K562 (cell line): ENCODE measurements around the gene ANKRD1. TPM values are rescaled to one million over a fixed set of nuclear protein-coding genes. Genes with fewer than 3 reads are reported as not detected.

Experiments used
- CBFA2T3 ChIP-seq: fragments of 450-650 bp; IDR thresholded peaks from 2 replicates; pipeline ENCODE4 v1.6.1; 2017
- ESRRB ChIP-seq: fragments of 250-450 bp; sonication (Bioruptor Pico); IDR thresholded peaks from 2 replicates; pipeline ENCODE4 v1.5.0; 2020; ENCODE audit warnings: mild to moderate bottlenecking, moderate library complexity, borderline replicate concordance
- HDAC3 ChIP-seq: fragments of 450-650 bp; IDR thresholded peaks from 2 replicates; pipeline ENCODE4 v1.6.1; 2018; ENCODE audit warnings: borderline replicate concordance, mild to moderate bottlenecking, moderate library complexity; ENCODE audit not compliant: partially characterized antibody
- NFE2 ChIP-seq: IDR thresholded peaks from 2 replicates; pipeline ENCODE4 v1.6.1; 2014; ENCODE audit warnings: antibody characterized with exemption, low read depth
- NR2C2 ChIP-seq, 2 experiments: fragments of 200-800 bp in 1 of 2; sonication (Bioruptor generic) in 1 of 2; sonication (generic) in 1 of 2; formaldehyde crosslinking in 1 of 2; IDR thresholded peaks; 2 replicates each; pipeline versions ENCODE4 v1.6.1 to v1.8.0; 2016 to 2022; ENCODE audit warnings: mild to moderate bottlenecking in 1 of 2, missing compliant biosample characterization in 1 of 2, missing genetic modification characterization in 1 of 2, missing genetic modification reagents in 1 of 2
- SREBF2 ChIP-seq: sonication (generic); formaldehyde crosslinking; IDR thresholded peaks from 2 replicates; pipeline ENCODE4 v1.4.0; 2020; ENCODE audit warnings: mild to moderate bottlenecking, missing genetic modification reagents
- ZC3H4 ChIP-seq: sonication (generic); formaldehyde crosslinking; IDR thresholded peaks from 2 replicates; pipeline ENCODE4 v1.9.0; 2021; ENCODE audit warnings: missing genetic modification reagents, borderline replicate concordance
- ZNF224 ChIP-seq: sonication (generic); formaldehyde crosslinking; IDR thresholded peaks from 2 replicates; pipeline ENCODE4 v1.8.0; 2022; ENCODE audit warnings: mild to moderate bottlenecking, missing genetic modification reagents
- ZNF324 ChIP-seq: fragments of 250-450 bp; sonication (Bioruptor Pico); IDR thresholded peaks from 2 replicates; pipeline ENCODE4 v1.4.0; 2020; ENCODE audit warnings: mild to moderate bottlenecking
- ZNF507 ChIP-seq: conservative IDR thresholded peaks from 2 replicates; pipeline ENCODE4 v1.6.1; 2017; ENCODE audit warnings: missing genetic modification characterization, missing compliant biosample characterization
- ZNF561 ChIP-seq: fragments of 450-650 bp; formaldehyde crosslinking; conservative IDR thresholded peaks from 2 replicates; pipeline ENCODE4 v1.4.0; 2020; ENCODE audit warnings: mild to moderate bottlenecking, moderate library complexity
- polyA plus RNA-seq, 8 experiments: library from polyadenylated mRNA; depleted of rRNA in 4 of 8; stranded (reverse) in 5 of 8; unstranded in 3 of 8; fragments of >200 nt; fragmentation: Nextera tagmentation in 2 of 8; fragmentation: Illumina TruSeq in 1 of 8; extraction: Ambion mirVana in 2 of 8; extraction: Trizol in 1 of 8; gene quantifications; 2 replicates each; pipeline versions ENCODE4 v1.2.1 to v1.2.3, GENCODE V29; 2011 to 2014; ENCODE audit warnings: inconsistent platforms in 1 of 8, missing spikeins in 1 of 8
- total RNA-seq, 7 experiments: library from RNA; depleted of rRNA in 6 of 7; stranded (reverse); fragments of >200 nt in 6 of 7; fragmentation: Illumina TruSeq in 2 of 7; extraction: Trizol in 2 of 7; gene quantifications; 2 replicates each; pipeline versions ENCODE4 v1.2.1 to v1.2.3, GENCODE V29; 2011 to 2021; ENCODE audit warnings: low replicate concordance in 1 of 7
- TF ChIP-seq, protein P1 (sequence below): sonication (generic); formaldehyde crosslinking; IDR thresholded peaks from 2 replicates; pipeline ENCODE4 v1.8.0; 2022; ENCODE audit warnings: mild to moderate bottlenecking, missing genetic modification reagents
- TF ChIP-seq, protein P2 (sequence below): sonication (generic); formaldehyde crosslinking; IDR thresholded peaks from 2 replicates; pipeline ENCODE4 v1.8.1; 2023; ENCODE audit warnings: mild to moderate bottlenecking, missing genetic modification reagents
- TF ChIP-seq, protein P3 (sequence below): fragments of 250-450 bp; sonication (Bioruptor Pico); IDR thresholded peaks from 2 replicates; pipeline ENCODE4 v1.4.0; 2020
- TF ChIP-seq, protein P4 (sequence below): fragments of 250-450 bp; sonication (Bioruptor Pico); IDR thresholded peaks from 2 replicates; pipeline ENCODE4 v1.8.0; 2021; ENCODE audit warnings: mild to moderate bottlenecking, moderate library complexity

Gene ANKRD1
- total and polyA plus RNA-seq, 9 of the 15 experiments (the other 6 are each of a cell fraction or from before 2014, with no cell fraction given), result not detected

DNA sequence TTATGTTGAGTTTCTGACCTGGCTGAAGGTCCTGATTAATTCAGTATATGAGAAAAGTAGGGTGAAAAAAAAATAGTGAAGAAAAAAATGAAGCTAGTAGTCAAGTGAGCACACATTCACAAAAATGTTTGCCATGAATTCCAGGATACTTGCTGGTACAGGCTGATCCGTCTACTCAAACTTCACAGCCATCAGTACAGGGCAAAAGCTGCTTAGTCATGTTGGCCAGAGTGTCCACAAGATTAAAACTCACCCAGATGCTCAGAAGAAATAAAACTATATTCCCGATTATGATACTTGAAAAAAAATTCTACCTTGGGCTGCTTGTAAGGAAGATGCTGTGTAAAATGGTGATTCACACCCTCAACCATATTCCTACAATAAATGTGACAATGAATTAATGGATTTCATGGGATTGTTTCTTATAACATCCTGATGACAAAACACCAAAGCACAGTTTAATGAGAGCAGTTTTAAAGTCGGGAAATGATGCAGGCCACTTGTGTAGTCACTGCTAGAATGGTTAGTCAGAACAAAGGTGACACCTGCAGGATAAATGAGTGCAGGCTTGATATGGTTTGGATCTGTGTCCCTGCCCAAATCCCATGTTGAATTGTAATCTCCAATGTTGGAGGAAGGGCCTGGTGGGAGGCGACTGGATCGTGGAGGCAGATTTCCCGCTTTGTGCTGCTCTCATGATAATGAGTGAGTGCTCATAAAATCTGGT is 49.2 kb upstream of the ANKRD1 start (continued):
- TF ChIP-seq, protein P1, sequence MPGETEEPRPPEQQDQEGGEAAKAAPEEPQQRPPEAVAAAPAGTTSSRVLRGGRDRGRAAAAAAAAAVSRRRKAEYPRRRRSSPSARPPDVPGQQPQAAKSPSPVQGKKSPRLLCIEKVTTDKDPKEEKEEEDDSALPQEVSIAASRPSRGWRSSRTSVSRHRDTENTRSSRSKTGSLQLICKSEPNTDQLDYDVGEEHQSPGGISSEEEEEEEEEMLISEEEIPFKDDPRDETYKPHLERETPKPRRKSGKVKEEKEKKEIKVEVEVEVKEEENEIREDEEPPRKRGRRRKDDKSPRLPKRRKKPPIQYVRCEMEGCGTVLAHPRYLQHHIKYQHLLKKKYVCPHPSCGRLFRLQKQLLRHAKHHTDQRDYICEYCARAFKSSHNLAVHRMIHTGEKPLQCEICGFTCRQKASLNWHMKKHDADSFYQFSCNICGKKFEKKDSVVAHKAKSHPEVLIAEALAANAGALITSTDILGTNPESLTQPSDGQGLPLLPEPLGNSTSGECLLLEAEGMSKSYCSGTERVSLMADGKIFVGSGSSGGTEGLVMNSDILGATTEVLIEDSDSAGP (CRISPR knock-in tag), result no peak
- TF ChIP-seq CBFA2T3, result no peak
- peak; percentile 38; the same call in 1 of the 2 replicates for TF ChIP-seq NFE2
- TF ChIP-seq SREBF2, result no peak
- no peak for TF ChIP-seq ESRRB (CRISPR knock-in tag)
- no peak for TF ChIP-seq ZNF507 (tag)
- TF ChIP-seq ZNF224, result no peak
- TF ChIP-seq, protein P2, sequence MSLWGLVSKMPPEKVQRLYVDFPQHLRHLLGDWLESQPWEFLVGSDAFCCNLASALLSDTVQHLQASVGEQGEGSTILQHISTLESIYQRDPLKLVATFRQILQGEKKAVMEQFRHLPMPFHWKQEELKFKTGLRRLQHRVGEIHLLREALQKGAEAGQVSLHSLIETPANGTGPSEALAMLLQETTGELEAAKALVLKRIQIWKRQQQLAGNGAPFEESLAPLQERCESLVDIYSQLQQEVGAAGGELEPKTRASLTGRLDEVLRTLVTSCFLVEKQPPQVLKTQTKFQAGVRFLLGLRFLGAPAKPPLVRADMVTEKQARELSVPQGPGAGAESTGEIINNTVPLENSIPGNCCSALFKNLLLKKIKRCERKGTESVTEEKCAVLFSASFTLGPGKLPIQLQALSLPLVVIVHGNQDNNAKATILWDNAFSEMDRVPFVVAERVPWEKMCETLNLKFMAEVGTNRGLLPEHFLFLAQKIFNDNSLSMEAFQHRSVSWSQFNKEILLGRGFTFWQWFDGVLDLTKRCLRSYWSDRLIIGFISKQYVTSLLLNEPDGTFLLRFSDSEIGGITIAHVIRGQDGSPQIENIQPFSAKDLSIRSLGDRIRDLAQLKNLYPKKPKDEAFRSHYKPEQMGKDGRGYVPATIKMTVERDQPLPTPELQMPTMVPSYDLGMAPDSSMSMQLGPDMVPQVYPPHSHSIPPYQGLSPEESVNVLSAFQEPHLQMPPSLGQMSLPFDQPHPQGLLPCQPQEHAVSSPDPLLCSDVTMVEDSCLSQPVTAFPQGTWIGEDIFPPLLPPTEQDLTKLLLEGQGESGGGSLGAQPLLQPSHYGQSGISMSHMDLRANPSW, result no peak
- TF ChIP-seq ZNF324 (CRISPR knock-in tag), result no peak
- TF ChIP-seq HDAC3, result no peak
- TF ChIP-seq, protein P3, sequence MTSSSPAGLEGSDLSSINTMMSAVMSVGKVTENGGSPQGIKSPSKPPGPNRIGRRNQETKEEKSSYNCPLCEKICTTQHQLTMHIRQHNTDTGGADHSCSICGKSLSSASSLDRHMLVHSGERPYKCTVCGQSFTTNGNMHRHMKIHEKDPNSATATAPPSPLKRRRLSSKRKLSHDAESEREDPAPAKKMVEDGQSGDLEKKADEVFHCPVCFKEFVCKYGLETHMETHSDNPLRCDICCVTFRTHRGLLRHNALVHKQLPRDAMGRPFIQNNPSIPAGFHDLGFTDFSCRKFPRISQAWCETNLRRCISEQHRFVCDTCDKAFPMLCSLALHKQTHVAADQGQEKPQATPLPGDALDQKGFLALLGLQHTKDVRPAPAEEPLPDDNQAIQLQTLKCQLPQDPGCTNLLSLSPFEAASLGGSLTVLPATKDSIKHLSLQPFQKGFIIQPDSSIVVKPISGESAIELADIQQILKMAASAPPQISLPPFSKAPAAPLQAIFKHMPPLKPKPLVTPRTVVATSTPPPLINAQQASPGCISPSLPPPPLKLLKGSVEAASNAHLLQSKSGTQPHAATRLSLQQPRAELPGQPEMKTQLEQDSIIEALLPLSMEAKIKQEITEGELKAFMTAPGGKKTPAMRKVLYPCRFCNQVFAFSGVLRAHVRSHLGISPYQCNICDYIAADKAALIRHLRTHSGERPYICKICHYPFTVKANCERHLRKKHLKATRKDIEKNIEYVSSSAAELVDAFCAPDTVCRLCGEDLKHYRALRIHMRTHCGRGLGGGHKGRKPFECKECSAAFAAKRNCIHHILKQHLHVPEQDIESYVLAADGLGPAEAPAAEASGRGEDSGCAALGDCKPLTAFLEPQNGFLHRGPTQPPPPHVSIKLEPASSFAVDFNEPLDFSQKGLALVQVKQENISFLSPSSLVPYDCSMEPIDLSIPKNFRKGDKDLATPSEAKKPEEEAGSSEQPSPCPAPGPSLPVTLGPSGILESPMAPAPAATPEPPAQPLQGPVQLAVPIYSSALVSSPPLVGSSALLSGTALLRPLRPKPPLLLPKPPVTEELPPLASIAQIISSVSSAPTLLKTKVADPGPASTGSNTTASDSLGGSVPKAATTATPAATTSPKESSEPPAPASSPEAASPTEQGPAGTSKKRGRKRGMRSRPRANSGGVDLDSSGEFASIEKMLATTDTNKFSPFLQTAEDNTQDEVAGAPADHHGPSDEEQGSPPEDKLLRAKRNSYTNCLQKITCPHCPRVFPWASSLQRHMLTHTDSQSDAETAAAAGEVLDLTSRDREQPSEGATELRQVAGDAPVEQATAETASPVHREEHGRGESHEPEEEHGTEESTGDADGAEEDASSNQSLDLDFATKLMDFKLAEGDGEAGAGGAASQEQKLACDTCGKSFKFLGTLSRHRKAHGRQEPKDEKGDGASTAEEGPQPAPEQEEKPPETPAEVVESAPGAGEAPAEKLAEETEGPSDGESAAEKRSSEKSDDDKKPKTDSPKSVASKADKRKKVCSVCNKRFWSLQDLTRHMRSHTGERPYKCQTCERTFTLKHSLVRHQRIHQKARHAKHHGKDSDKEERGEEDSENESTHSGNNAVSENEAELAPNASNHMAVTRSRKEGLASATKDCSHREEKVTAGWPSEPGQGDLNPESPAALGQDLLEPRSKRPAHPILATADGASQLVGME (CRISPR knock-in tag), result no peak
- TF ChIP-seq ZC3H4 (CRISPR knock-in tag), result no peak
- TF ChIP-seq, protein P4, sequence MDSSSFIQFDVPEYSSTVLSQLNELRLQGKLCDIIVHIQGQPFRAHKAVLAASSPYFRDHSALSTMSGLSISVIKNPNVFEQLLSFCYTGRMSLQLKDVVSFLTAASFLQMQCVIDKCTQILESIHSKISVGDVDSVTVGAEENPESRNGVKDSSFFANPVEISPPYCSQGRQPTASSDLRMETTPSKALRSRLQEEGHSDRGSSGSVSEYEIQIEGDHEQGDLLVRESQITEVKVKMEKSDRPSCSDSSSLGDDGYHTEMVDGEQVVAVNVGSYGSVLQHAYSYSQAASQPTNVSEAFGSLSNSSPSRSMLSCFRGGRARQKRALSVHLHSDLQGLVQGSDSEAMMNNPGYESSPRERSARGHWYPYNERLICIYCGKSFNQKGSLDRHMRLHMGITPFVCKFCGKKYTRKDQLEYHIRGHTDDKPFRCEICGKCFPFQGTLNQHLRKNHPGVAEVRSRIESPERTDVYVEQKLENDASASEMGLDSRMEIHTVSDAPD (CRISPR knock-in tag), result no peak
- TF ChIP-seq NR2C2 (CRISPR knock-in tag; IDR thresholded peaks at IDR 0.05), result no peak
- no peak for TF ChIP-seq NR2C2 (tag; IDR thresholded peaks at IDR 0.05)
- no peak for TF ChIP-seq ZNF561
